Measurements from ENCODE around the gene FAM222B.
"Not testable (repeated sequence)": the region's sequence is repeated elsewhere in the genome, so short reads cannot be mapped to it uniquely, and the experiment has no call there.

Gene FAM222B

DNA sequence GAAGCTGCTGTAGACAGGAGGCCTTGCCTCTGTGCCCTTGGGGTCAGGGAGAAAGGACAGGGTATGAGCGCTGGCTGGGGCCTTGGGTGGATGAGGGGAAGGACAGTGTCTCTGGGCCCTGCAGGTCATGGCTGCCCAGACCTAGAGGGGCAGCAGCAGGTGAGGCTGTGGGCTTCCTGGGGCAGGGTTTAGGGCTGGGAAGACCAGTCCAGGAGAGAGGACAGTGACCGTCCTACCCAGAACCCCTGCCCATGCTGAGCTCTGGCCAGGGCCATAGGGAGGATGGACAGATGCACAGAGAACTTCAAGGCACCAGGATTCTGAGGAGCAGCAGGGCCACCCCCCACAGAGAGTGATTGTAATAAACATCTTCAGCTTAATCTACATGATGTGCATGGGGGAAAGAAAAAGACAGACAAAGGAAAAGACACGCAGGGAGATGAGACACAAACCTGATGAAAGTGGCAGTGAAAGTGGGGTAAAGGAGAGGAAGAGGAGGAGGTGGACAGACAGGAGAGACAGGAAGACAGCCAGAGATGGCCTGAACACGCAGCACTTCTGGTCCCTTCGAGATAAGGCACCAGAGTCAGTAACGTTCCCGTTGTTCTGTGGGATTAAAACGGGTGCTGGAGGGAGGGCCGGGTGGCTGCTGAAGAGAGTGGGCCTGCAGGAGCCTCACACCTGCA is 37.4 kb upstream of the FAM222B start:
- no peak overlapping the region for H3K4me3 ChIP-seq (ENCODE audit: low read length)
- no peak for TF ChIP-seq ZNF274 (IDR thresholded peaks at IDR 0.05; ENCODE audit: low read depth, low read length)

DNA sequence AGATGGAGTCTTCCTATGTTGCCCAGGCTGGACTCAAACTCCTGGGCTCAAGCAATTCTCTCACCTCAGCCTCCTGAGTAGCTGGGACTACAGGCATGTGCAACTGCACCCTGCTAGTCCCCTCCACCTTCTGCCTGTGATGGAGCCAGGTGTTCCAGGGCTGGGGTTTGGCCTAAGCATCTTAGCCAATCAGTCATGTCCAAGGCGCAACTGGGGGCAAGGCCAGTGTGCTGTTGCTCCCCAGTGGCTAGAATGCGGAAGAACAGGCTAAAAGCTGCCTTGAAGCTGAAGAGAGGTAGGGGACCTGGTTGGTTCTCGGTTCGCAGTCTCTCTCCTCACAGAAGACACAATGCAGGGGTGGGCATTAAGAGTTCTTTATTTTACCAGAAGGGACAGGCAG is 36.4 kb upstream of the FAM222B start:
- no peak for TF ChIP-seq ZNF274 (IDR thresholded peaks at IDR 0.05; ENCODE audit: low read depth, low read length)
- H3K4me3 ChIP-seq (ENCODE audit: low read length), result no peak overlapping the region

DNA sequence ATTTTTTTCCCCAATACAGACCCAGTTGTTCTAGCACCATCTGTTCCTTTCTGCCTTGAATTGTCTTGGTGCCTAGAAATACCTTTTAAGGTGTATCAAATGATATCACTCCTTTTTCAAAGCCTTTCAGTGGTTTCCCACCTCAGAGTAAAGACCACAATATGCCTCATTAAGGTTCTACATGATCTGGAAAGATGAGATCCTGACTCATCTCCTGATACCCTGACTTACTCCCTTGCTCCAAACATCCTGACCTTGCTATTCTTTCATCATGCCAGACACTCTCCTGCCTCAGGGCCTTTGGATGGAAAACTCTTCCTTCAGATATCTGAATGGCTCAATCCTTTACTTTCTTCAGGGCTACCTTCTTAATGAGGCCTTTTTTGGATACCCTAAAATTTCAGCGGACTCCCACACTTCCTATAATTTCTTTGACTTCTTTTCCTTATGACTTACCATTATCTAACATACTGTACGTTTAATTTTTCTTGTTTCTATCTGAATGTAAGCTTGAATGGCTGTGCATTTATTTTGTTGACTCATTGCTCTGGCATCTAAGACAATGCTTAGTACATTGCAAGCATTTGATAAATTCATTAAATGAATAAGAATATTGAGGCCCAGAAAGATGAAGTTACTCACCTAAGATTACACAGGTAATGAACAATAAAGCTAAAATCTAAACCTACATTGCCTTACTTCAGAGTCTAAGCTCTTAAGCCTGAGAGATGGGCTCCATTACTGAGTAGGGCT is 35.7 kb upstream of the FAM222B start:
- no peak overlapping the region for H3K4me3 ChIP-seq (ENCODE audit: low read length)
- TF ChIP-seq ZNF274 (IDR thresholded peaks at IDR 0.05; ENCODE audit: low read depth, low read length), result no peak

DNA sequence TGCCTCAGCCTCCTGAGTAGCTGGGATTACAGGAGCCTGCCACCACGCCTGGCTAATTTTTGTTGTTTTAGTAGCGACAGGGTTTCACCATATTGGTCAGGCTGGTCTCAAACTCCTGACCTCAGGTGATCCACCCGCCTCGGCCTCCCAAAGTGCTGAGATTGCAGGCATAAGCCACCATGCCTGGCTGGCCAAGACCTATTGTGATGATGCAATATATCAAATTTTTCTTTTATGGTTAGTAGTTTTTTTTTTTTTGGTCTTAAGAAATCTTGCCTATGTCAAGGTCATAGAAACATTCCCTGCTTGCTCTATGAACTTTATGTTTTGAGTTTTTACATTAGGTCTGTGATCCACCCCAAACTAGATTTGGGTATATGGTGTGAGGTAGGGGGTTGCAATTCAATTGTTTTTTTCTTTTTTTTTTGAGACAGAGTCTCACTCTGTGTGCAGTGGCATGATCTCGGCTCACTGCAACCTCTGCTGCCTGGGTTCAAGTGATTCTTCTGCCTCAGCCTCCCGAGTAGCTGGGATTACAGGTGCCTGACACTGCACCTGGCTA is 34.6 kb upstream of the FAM222B start:
- not testable (repeated sequence) for H3K4me3 ChIP-seq (ENCODE audit: low read length)

DNA sequence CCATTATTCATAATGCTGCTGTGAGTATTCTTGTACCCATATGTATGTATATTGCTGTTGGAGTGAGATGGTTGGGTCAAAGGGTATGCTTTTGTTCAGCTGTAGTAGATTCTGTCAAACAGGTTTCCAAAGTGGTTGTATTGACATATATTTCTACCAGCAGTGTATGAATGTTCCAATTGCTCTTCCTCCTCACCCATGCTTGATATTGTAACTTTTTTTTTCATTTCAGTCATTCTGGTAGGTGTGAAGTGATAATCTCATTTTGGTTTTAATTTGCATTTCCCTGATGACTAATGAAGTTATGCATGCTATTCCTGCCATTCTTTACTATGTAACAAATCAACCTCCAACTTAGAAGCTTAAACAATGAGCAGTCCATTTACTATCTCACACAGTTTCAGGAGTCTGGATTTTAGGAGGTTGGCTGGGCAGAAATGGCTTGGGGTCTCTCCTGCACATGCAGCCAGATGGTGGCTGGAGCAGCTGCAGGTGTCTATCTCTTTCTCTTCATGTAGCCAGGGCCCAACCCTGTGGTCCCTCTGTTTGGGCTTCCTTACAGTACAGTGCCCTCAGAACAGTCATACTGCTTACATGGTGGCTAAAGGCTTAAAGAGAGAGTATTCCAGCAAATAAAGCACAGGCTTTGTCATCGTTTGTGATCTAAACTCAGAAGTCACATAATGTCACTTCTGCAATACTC is 33.4 kb upstream of the FAM222B start:
- H3K4me3 ChIP-seq (ENCODE audit: low read length), result no peak overlapping the region
- no peak for TF ChIP-seq ZNF274 (IDR thresholded peaks at IDR 0.05; ENCODE audit: low read depth, low read length)

DNA sequence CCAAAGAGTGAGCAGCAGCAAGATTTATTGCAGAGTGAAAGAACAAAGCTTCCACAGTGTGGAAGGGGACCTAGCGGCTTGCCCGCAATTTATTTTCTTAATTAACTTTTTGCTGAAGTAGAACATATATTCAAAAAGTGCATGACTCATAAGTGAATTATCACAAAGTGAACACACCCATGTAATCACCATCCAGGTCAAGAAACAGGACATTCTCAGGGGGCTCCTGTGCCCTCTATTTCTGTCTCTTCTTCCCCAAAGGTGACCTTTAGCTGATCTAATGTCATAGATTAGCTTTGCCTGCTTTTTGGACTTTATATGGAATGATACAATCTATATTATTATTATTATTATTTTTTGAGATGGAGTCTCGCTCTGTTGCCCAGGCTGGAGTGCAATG is 32.2 kb upstream of the FAM222B start:
- no peak overlapping the region for H3K4me3 ChIP-seq (ENCODE audit: low read length)
- TF ChIP-seq ZNF274 (IDR thresholded peaks at IDR 0.05; ENCODE audit: low read depth, low read length), result no peak

DNA sequence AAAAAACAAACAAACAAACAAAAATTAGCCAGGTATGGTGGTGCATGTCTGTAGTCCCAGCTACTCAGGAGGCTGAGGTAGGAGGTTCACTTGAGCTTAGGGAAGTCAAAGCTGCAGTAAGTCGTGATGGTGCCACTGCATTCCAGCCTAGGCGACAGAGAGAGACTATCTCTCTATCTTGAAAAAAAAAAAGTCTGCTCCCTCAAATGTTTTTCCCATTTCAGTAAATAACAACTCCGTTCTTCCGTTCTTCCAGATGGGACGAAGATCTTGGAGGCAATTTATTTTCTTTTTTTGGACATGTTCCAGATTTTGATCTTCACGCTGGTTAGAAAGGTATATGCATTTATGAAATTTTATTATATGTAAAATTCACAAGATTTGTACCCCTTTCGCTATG is 31.2 kb upstream of the FAM222B start:
- no peak overlapping the region for H3K4me3 ChIP-seq (ENCODE audit: low read length)
- TF ChIP-seq ZNF274 (IDR thresholded peaks at IDR 0.05; ENCODE audit: low read depth, low read length), result no peak

DNA sequence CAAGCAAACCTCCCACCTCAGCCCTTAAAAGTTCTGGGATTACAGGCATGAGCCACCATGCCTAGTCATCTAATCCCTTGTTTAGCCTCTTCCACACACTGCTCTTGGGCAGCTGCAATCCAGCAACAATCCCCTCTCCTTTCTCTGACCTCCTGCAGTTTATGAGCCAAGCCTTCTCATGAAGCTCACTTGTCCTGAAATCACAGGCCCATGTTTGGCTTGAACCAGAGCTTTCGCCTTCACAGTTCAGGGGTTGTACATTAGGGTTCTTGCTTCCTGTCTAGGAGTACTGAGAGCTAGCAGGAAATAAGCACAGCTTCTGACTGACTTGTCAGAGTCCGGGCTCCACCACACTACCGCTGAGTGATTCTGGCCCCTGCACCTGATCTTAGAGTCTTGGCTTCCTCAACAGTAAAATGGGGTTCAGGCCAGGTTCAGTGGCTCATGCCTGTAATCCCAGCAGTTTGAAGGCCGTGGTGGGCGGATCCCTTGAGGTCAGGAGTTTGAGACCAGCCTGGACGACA is 28.5 kb upstream of the FAM222B start:
- TF ChIP-seq ZNF274 (IDR thresholded peaks at IDR 0.05; ENCODE audit: low read depth, low read length), result no peak
- H3K4me3 ChIP-seq (ENCODE audit: low read length), result no peak overlapping the region

DNA sequence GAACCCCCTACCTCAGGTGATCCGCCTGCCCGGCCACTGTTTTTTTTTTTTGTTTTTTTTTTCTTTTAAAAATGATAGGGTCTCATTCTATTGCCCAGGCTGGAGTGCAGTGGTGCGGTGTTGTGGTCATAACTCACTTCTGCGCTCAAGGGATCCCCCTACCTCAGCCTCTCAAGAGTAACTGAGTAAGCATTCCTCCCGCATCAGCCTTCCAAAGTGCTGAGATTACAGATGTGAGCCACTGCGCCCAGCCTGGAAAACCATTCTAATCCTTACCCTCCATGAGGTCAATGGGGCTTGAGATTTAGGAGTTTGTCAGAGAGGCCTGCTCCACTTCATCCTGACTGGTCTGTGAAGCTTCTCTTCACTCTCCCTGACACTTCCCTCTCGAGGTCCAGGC is 24.7 kb upstream of the FAM222B start:
- TF ChIP-seq ZNF274 (IDR thresholded peaks at IDR 0.05; ENCODE audit: low read depth, low read length), result no peak
- H3K4me3 ChIP-seq (ENCODE audit: low read length), result no peak overlapping the region

DNA sequence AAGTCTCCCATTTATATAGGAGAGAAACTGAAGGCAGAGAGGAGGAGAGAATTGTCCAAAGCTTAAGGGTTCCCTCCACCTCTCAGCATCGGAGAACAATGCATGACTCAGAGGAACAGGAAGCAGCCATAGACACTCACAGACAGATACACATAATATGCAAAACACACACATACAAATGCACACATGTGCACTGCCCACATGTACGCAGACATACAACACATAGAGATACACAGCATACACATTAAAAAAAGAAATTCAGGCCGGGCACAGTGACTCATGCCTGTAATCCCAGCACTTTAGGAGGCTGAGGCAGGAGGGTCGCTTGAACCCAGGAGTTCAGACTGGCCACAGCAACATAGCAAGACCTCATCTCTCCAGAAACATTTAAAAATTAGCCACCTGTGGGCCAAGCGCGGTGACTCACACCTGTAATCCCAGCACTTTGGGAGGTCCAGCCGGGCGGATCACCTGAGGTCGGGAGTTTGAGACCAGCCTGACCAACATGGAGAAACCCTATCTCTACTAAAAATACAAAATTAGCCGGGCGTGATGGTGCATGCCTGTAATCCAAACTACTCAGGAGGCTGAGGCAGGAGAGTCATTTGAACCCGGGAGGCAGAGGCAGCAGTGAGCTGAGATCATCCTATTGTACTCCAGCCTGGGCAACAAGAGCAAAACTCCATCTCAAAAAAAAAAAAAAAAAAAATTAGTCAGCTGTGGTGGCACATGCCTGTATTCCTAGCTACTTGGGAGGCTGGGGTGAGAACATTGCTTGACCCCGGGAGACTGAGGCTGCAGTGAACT is 23.6 kb upstream of the FAM222B start:
- no peak overlapping the region for H3K4me3 ChIP-seq (ENCODE audit: low read length)
- no peak for TF ChIP-seq ZNF274 (IDR thresholded peaks at IDR 0.05; ENCODE audit: low read depth, low read length)

DNA sequence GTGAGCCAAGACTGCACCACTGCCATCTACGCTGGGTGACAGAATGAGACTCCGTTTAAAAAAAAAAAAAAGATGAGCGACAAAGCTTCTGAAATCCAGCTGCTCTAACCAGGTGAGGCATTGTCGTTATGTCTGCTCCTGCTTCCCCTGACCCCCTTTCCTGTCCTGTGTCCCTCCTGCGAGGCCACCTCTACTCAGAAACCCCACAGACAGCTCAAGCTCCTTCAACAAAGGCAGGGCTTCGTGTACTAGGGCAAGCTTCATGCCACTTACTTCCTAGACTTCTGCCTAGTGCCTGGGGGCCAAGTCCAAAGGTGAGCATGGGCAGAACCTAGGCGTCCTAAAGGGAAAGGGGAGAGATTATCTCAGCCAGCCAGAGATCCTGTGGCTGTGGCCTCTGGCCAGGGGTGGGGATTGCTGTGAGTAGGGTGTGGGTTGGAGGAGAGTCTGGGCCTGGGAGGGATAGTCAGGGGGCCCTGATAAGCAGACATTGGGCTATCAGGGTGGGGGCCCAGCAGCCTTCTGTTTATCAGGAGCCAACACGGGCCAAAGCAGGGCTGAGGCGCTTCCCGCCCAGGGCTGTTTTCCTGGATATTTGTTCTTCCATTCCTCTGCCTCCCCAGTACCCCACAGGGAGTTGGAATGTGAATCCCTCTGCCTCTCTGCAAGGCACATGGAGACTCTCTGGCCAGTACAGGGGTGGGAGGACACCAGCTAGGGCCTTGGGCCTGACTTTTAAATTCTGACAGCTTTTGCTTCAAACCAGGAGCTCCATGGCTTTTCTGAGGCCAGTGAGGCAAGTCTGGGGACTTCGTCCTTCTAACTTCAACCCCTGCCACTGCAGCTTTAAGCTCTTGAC is 22.6 kb upstream of the FAM222B start:
- TF ChIP-seq ZNF274 (IDR thresholded peaks at IDR 0.05; ENCODE audit: low read depth, low read length), result no peak
- no peak overlapping the region for H3K4me3 ChIP-seq (ENCODE audit: low read length)

DNA sequence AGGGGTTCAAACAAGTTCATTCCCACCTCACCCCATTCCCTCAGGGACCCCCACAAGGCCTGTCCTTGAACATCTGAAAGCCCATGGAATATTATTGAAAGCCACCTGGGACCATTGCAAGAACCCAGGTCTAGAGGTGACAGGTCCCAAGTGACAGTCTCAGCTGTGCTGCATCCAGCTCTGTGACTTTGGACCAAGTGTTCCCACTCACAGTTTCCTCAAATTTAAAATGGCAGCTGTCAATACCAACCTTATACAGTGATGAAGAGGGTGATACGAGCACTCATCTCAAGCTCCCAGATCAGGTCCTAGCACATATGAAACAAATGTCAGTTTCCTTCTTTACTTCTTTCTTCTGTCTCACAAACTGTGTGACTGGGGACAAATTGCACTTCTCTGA is 21.4 kb upstream of the FAM222B start:
- no peak overlapping the region for H3K4me3 ChIP-seq (ENCODE audit: low read length)
- no peak for TF ChIP-seq ZNF274 (IDR thresholded peaks at IDR 0.05; ENCODE audit: low read depth, low read length)

DNA sequence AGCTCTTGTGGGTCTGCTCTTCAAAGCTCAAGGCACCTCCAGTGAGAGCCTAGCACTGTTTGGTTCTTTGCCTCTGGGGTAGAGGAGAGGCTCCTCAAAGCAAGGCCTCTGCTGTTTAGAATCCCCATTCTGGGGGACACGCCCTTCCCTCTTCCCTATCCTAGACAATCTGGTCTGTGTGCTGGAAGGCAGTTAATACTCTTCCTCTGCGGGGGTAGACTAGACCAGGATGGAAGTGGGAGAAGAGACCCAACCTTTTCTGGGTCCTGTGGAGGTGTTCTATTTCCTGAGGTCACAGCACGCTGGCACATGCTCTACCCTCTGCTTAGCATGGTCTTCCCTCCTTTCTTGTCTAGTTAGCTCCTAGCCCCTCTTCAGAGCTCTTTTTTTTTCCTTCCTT is 20.0 kb upstream of the FAM222B start:
- no peak for TF ChIP-seq ZNF274 (IDR thresholded peaks at IDR 0.05; ENCODE audit: low read depth, low read length)
- H3K4me3 ChIP-seq (ENCODE audit: low read length), result no peak overlapping the region
